Epithelial cell of esophagus (primary cell): ENCODE results near the gene PITPNM3.

Source experiments
- DNase-seq: peaks from one replicate; pipeline ENCODE4 v3.0.0; 2010; ENCODE audit warnings: low read depth
- H3K4me3 ChIP-seq: 2 replicates; pipeline ENCODE4 v1.5.1; 2011; ENCODE audit warnings: mild to moderate bottlenecking, low read length, control low read depth
- CTCF ChIP-seq: IDR thresholded peaks from 2 replicates; pipeline ENCODE4 v1.5.1; 2011; ENCODE audit warnings: low read depth, mild to moderate bottlenecking, low read length, control low read depth, inconsistent platforms; ENCODE audit not compliant: insufficient read depth; ENCODE audit errors: missing control alignments

PITPNM3 gene

GRCh38 chr17:6588165-6588564, 31.8 kb upstream of the PITPNM3 start:
- DNase-seq: no peak
- TF ChIP-seq CTCF: no peak
- H3K4me3 ChIP-seq: no peak overlapping the region

- peak; percentile 70 for DNase-seq
- TF ChIP-seq CTCF: no peak
- no peak overlapping the region for H3K4me3 ChIP-seq
These were observed 31.0 kb upstream of the PITPNM3 start for GRCh38 chr17:6587310-6587709.

- no peak for TF ChIP-seq CTCF
These were observed 27.1 kb upstream of the PITPNM3 start for GRCh38 chr17:6583411-6583810.

GRCh38 chr17:6580625-6581024, 24.3 kb upstream of the PITPNM3 start:
- no peak for TF ChIP-seq CTCF
- no peak overlapping the region for H3K4me3 ChIP-seq
- no peak for DNase-seq

More at GRCh38 chr17:6583411-6583810, 27.1 kb upstream of the PITPNM3 start:
- DNase-seq: no peak
- H3K4me3 ChIP-seq: no peak overlapping the region

GRCh38 chr17:6578491-6578890, 22.1 kb upstream of the PITPNM3 start:
- no peak overlapping the region for H3K4me3 ChIP-seq
- no peak for TF ChIP-seq CTCF
- no peak for DNase-seq

- DNase-seq: peak; percentile 92
- no peak for TF ChIP-seq CTCF
- no peak overlapping the region for H3K4me3 ChIP-seq
These were observed 21.4 kb upstream of the PITPNM3 start for GRCh38 chr17:6577686-6578263.
